Lower leg skin (tissue), 3 donors: Measurements from ENCODE around the gene TIMM23.

Experiments used
- POLR2A ChIP-seq, 2 donors: fragments of 450-650 bp; IDR thresholded peaks; one replicate each; pipeline ENCODE4 v1.6.1; 2016 to 2017; ENCODE audit warnings: antibody characterized with exemption in 2 of 2, mild to moderate bottlenecking in 1 of 2, moderate library complexity in 1 of 2
- TF ChIP-seq, protein P1 (sequence below), 3 donors: fragments of 450-650 bp; IDR thresholded peaks; one replicate each; pipeline ENCODE4 v1.5.1; 2016; ENCODE audit warnings: antibody characterized with exemption in 3 of 3, mild to moderate bottlenecking in 3 of 3, moderate library complexity in 2 of 3

DNA sequence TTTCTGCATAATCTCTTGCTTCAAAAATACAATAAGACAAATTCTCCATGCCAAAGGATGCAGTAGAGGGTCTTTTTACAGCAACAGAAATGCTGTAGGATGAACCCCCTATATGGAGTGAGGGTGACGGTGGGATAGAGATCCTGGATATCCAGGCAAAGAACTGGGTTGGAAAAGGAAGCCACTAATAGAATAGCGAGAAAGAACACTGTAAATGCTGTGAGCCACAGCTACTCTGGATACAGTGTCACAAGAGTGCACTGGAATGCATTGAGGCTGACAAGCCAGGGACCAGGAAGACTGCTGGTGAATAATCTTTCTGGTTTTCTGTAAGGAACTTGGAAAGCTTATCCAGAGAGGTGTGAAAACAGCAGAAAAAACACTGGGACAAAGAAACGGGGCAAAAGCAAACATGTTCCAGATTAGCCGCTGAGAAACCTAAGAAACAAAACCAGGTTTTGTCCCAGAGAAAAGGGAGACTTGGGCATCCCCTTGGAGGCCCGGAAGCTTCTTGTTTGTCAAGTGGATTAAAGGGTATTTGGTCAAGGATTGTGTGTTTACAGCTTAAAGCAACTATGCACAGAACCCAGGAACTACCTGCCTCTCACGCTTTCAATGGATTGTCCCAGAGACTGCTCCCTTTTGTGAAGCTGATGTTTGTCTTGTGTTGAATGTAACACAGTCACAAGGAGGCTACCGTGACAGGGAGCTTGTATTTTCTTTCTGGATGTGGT, 79.9 kb downstream of the TIMM23 start:
- TF ChIP-seq, protein P1, sequence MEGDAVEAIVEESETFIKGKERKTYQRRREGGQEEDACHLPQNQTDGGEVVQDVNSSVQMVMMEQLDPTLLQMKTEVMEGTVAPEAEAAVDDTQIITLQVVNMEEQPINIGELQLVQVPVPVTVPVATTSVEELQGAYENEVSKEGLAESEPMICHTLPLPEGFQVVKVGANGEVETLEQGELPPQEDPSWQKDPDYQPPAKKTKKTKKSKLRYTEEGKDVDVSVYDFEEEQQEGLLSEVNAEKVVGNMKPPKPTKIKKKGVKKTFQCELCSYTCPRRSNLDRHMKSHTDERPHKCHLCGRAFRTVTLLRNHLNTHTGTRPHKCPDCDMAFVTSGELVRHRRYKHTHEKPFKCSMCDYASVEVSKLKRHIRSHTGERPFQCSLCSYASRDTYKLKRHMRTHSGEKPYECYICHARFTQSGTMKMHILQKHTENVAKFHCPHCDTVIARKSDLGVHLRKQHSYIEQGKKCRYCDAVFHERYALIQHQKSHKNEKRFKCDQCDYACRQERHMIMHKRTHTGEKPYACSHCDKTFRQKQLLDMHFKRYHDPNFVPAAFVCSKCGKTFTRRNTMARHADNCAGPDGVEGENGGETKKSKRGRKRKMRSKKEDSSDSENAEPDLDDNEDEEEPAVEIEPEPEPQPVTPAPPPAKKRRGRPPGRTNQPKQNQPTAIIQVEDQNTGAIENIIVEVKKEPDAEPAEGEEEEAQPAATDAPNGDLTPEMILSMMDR (IDR thresholded peaks at IDR 0.05): no peak
- no peak for TF ChIP-seq POLR2A (IDR thresholded peaks at IDR 0.05)
